Measurements from ENCODE around the gene SLC9A8. TPM values are rescaled to one million over a fixed set of nuclear protein-coding genes. Genes with fewer than 3 reads are reported as not detected.

Gene SLC9A8
- total RNA-seq, 1 experiment from 2014 or later, result 21.4 TPM

DNA sequence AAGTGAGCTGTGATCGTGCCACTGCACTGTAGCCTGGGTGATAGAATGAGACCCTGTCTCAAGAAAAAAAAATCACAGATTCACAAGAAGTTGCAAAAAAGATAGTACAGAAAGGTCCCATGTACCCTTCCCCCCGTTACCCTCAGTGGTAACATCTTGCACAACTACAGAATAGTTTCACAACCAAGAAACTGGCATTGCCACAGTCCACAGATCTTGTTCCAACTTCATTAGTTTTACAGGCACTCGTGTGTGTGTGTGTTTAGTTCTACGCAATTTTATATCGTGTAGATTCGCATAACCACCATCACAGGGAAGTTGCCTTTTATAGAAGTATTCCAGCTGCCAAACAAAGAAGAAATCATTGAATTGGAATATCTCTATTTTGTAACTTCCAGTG, 83.6 kb downstream of the SLC9A8 start:
- CTCF ChIA-PET, result no interaction called here
- no peak for DNase-seq
- H3K9me3 ChIP-seq (ENCODE audit: insufficient read depth, low read depth), result no peaks in the 10 kb centered on the region
- H3K36me3 ChIP-seq (ENCODE audit: low read depth), result no peaks in the 10 kb centered on the region
- no peaks in the 10 kb centered on the region for H3K9me2 ChIP-seq (ENCODE audit: insufficient read depth)
- 0 out of 2 replicates have a peak, but pooled peaks cover 6% of the 10 kb centered on the region for H3K4me1 ChIP-seq (replicated peaks; ENCODE audit: insufficient read depth)
- BruUV-seq (replicated peaks), result no TSS peak
- H4K20me1 ChIP-seq (ENCODE audit: insufficient read depth), result no peaks in the 10 kb centered on the region
- no peak overlapping the region for H3K4me2 ChIP-seq
- no peak overlapping the region for H2AFZ ChIP-seq
- H3K79me2 ChIP-seq (ENCODE audit: low read depth), result no peaks in the 10 kb centered on the region
- POLR2A ChIA-PET (ENCODE audit: unreplicated experiment), result no interaction called here
- intact Hi-C loops (cut with micrococcal nuclease; ENCODE audit: unreplicated experiment), result no loop called here
- H3F3A ChIP-seq (ENCODE audit: insufficient read depth, low read depth), result peaks cover 17% of the 10 kb centered on the region; the same call in 1 of the 2 replicates
- H3K27me3 ChIP-seq (ENCODE audit: insufficient read depth, low read depth), result no peaks in the 10 kb centered on the region
- TF ChIP-seq, protein P1, sequence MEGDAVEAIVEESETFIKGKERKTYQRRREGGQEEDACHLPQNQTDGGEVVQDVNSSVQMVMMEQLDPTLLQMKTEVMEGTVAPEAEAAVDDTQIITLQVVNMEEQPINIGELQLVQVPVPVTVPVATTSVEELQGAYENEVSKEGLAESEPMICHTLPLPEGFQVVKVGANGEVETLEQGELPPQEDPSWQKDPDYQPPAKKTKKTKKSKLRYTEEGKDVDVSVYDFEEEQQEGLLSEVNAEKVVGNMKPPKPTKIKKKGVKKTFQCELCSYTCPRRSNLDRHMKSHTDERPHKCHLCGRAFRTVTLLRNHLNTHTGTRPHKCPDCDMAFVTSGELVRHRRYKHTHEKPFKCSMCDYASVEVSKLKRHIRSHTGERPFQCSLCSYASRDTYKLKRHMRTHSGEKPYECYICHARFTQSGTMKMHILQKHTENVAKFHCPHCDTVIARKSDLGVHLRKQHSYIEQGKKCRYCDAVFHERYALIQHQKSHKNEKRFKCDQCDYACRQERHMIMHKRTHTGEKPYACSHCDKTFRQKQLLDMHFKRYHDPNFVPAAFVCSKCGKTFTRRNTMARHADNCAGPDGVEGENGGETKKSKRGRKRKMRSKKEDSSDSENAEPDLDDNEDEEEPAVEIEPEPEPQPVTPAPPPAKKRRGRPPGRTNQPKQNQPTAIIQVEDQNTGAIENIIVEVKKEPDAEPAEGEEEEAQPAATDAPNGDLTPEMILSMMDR (conservative IDR thresholded peaks at IDR 0.05), result no peak
- TF ChIP-seq EZH2 (IDR thresholded peaks at IDR 0.05; ENCODE audit: low read depth), result no peak
- H3K27ac ChIP-seq, result no peak overlapping the region
- no peak overlapping the region for H3K4me3 ChIP-seq

DNA sequence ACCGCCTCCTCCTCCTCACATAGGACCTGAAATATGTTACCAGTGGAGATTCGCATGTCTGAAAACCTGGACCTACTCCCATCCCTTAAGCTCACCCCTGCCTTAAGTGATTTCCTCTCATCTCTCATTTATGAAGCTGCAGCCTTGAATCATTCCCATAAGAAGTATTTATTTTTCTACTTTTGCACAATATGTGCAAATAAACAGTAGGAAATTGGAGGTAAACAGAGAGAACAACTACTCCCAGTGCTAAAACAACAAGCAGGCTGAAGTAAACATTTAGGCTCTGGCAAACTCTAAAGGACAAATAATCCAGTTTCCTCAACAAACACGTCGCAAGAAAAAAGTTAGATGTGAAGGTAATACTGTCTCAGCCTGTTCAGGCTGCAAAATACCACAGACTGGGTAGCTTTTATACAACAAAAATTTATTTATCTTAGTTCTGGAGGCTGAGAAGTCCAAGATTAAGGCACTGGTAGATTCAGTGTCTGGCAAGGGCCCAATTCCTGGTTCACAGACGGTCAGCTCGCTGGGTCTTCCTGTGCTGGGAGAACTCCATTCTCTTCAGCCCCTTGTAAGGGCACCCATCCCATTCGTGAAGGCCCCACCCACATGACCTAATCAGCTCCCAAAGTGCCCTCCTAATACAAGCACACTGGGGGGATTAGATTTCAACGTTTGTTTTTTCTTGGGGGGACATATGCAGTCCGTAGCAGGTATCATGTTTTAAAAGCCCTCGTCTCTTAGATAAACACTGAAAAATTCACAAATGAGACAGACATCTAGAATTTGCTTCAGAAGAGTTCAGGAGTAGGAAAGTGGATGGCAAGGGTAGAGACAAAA, 87.1 kb downstream of the SLC9A8 start:
- no peak overlapping the region for H3K27ac ChIP-seq
- no peaks in the 10 kb centered on the region for H3K9me2 ChIP-seq (ENCODE audit: insufficient read depth)
- no TSS peak for BruUV-seq (replicated peaks)
- CTCF ChIA-PET, result interaction anchor here (1.0 kb wide), 1 partner anchor 33 kb away, joined by 3 read pairs; no protein-coding TSS in a partner anchor
- no peak for DNase-seq
- no peak overlapping the region for H3K4me3 ChIP-seq
- POLR2A ChIA-PET (ENCODE audit: unreplicated experiment), result interaction anchor here (0.7 to 1.0 kb wide), 3 partner anchors 136 to 360 kb away, joined by 3 to 5 read pairs (median 3); no protein-coding TSS in a partner anchor
- 0 out of 2 replicates have a peak, but pooled peaks cover under 1% of the 10 kb centered on the region for H3K79me2 ChIP-seq (ENCODE audit: low read depth)
- H4K20me1 ChIP-seq (ENCODE audit: insufficient read depth), result no peaks in the 10 kb centered on the region
- H3K4me1 ChIP-seq (replicated peaks; ENCODE audit: insufficient read depth), result 0 out of 2 replicates have a peak, but pooled peaks cover 6% of the 10 kb centered on the region
- TF ChIP-seq, protein P1 (conservative IDR thresholded peaks at IDR 0.05), result no peak
- no peak for TF ChIP-seq EZH2 (IDR thresholded peaks at IDR 0.05; ENCODE audit: low read depth)
- H3K36me3 ChIP-seq (ENCODE audit: low read depth), result peaks cover 9% of the 10 kb centered on the region; the same call in 1 of the 2 replicates
- intact Hi-C loops (cut with micrococcal nuclease; ENCODE audit: unreplicated experiment), result no loop called here
- no peak overlapping the region for H2AFZ ChIP-seq
- peaks cover 41% of the 10 kb centered on the region; the same call in 1 of the 2 replicates for H3F3A ChIP-seq (ENCODE audit: insufficient read depth, low read depth)
- no peaks in the 10 kb centered on the region for H3K9me3 ChIP-seq (ENCODE audit: insufficient read depth, low read depth)
- H3K4me2 ChIP-seq, result no peak overlapping the region
- no peaks in the 10 kb centered on the region for H3K27me3 ChIP-seq (ENCODE audit: insufficient read depth, low read depth)

DNA sequence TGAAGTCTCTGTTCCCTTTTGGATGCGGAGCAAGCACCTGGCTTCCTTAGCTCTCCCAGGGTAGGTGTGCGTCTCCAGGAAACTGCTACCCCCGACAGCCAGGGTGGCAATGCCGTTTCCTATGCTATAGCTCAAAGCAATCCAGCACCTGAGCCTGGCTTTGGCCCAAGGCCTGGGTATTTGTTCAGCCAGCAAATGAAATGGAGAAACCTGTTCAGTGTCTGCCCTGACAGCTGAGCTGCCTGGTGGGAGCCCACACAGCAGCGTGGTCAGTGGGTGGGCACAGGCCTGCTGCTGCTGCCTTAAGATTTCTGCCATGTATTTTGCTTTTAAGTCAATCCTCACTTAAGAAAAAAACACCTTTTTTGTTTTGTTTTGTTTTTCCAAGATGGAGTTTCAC, 89.0 kb downstream of the SLC9A8 start:
- Histone ChIP-seq H3K27me3 (ENCODE audit: insufficient read depth, low read depth) (no peaks in the 10 kb centered on the region), H3K36me3 (ENCODE audit: low read depth) (peaks cover 23% of the 10 kb centered on the region), H3K27ac (no peak overlapping the region), H3K4me3 (no peak overlapping the region), H2AFZ (no peak overlapping the region), H3K9me3 (ENCODE audit: insufficient read depth, low read depth) (no peaks in the 10 kb centered on the region), H3K4me2 (no peak overlapping the region), H3K79me2 (ENCODE audit: low read depth) (0 out of 2 replicates have a peak, but pooled peaks cover 4% of the 10 kb centered on the region), H3K4me1 (replicated peaks; ENCODE audit: insufficient read depth) (0 out of 2 replicates have a peak, but pooled peaks cover 6% of the 10 kb centered on the region), H4K20me1 (ENCODE audit: insufficient read depth) (no peaks in the 10 kb centered on the region; the same call in none of the 2 replicates), H3F3A (ENCODE audit: insufficient read depth, low read depth) (peaks cover 41% of the 10 kb centered on the region; the same call in 1 of the 2 replicates), H3K9me2 (ENCODE audit: insufficient read depth) (no peaks in the 10 kb centered on the region)
- no TSS peak for BruUV-seq (replicated peaks)
- DNase-seq, result no peak
- no peak for TF ChIP-seq EZH2 (IDR thresholded peaks at IDR 0.05; ENCODE audit: low read depth)
- TF ChIP-seq, protein P1 (conservative IDR thresholded peaks at IDR 0.05), result no peak
- intact Hi-C loops (cut with micrococcal nuclease; ENCODE audit: unreplicated experiment), result no loop called here
- ChIA-PET POLR2A (ENCODE audit: unreplicated experiment) (no interaction called here), CTCF (interaction anchor here (0.6 kb wide), 1 partner anchor 303 kb away, joined by 9 read pairs; no protein-coding TSS in a partner anchor)
